Thyroid gland (tissue), 4 donors: Measurements from ENCODE around the gene NSG1.

Source experiments
- POLR2A ChIP-seq, 2 donors: fragments of 450-650 bp; IDR thresholded peaks; one replicate each; pipeline ENCODE4 v1.6.1; 2017; ENCODE audit warnings: antibody characterized with exemption in 2 of 2, mild to moderate bottlenecking in 2 of 2, moderate library complexity in 1 of 2
- TF ChIP-seq, protein P1 (sequence below), 6 experiments: fragments of 200-600 bp in 3 of 6; fragments of 450-650 bp in 3 of 6; sonication (generic) in 3 of 6; IDR thresholded peaks; one replicate each; pipeline ENCODE4 v1.5.1; 2016 to 2019; ENCODE audit warnings: antibody characterized with exemption in 6 of 6, mild to moderate bottlenecking in 2 of 6, inconsistent platforms in 1 of 6, moderate library complexity in 1 of 6

DNA sequence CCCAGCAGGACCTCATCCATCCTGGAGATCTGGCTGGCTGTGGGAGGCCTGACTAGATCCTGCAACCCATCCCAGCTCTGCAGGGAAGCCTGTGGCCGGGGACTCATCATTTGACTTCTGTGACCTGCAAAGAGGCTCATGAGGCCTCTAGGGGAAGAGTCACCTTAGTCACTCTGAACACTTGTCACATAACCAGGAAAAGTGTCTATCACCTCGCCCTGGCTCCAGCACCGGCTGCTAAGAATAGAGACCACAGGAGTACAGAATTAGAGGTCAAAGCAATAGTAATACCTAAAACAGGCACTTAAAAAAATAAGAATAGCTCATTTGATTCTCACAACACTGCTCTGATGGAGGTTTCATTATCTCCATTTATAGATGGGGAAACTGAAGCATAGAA lies 3.8 kb upstream of the NSG1 start:
- TF ChIP-seq, protein P1, sequence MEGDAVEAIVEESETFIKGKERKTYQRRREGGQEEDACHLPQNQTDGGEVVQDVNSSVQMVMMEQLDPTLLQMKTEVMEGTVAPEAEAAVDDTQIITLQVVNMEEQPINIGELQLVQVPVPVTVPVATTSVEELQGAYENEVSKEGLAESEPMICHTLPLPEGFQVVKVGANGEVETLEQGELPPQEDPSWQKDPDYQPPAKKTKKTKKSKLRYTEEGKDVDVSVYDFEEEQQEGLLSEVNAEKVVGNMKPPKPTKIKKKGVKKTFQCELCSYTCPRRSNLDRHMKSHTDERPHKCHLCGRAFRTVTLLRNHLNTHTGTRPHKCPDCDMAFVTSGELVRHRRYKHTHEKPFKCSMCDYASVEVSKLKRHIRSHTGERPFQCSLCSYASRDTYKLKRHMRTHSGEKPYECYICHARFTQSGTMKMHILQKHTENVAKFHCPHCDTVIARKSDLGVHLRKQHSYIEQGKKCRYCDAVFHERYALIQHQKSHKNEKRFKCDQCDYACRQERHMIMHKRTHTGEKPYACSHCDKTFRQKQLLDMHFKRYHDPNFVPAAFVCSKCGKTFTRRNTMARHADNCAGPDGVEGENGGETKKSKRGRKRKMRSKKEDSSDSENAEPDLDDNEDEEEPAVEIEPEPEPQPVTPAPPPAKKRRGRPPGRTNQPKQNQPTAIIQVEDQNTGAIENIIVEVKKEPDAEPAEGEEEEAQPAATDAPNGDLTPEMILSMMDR (IDR thresholded peaks at IDR 0.05) = no peak
- TF ChIP-seq POLR2A (IDR thresholded peaks at IDR 0.05) = no peak
